ENCODE results near the gene SUPT4H1.
"Not testable (repeated sequence)": the region's sequence is repeated elsewhere in the genome, so short reads cannot be mapped to it uniquely, and the experiment has no call there.

Gene SUPT4H1

GRCh38 chr17:58362368-58363014 is 10.5 kb upstream of the SUPT4H1 start:
- no peak for DNase-seq

- DNase-seq: no peak
Measured at GRCh38 chr17:58360296-58361063, 8.5 kb upstream of the SUPT4H1 start.

GRCh38 chr17:58358408-58359172 is 6.6 kb upstream of the SUPT4H1 start:
- DNase-seq: no peak

- DNase-seq: no peak
Measured at GRCh38 chr17:58357312-58358297, 5.6 kb upstream of the SUPT4H1 start.

- no peak for DNase-seq
Measured at GRCh38 chr17:58356231-58356630, 4.2 kb upstream of the SUPT4H1 start.

GRCh38 chr17:58354541-58355216 is 2.7 kb upstream of the SUPT4H1 start:
- peak; percentile 5 for DNase-seq

GRCh38 chr17:58353389-58353825 is 1.4 kb upstream of the SUPT4H1 start:
- DNase-seq: no peak

GRCh38 chr17:58352596-58353388 is 791 bp upstream of the SUPT4H1 start:
- DNase-seq: peak; percentile 65

GRCh38 chr17:58351182-58351581 is 819 bp downstream of the SUPT4H1 start:
- no peak for DNase-seq

GRCh38 chr17:58348038-58348437 is 4.0 kb downstream of the SUPT4H1 start:
- no peak for DNase-seq

- no peak for DNase-seq
Measured at GRCh38 chr17:58345500-58345899, 6.5 kb downstream of the SUPT4H1 start.

GRCh38 chr17:58344791-58345157 is 7.2 kb downstream of the SUPT4H1 start:
- DNase-seq: no peak

- DNase-seq: peak; percentile 95
Measured at GRCh38 chr17:58344047-58344790, 7.8 kb downstream of the SUPT4H1 start.

- DNase-seq: no peak
Measured at GRCh38 chr17:58343131-58343530, 8.9 kb downstream of the SUPT4H1 start.

GRCh38 chr17:58341861-58342475 is 10.0 kb downstream of the SUPT4H1 start:
- no peak for DNase-seq

- DNase-seq: not testable (repeated sequence)
Measured at GRCh38 chr17:58341136-58341860, 10.7 kb downstream of the SUPT4H1 start.

GRCh38 chr17:58340405-58340876 is 11.6 kb downstream of the SUPT4H1 start:
- no peak for DNase-seq

GRCh38 chr17:58339755-58340404 is 12.1 kb downstream of the SUPT4H1 start:
- DNase-seq: no peak

All from MV-4-11 (cell line).